Loucy (cell line): ENCODE results near the gene SDK1.

Experiments
- EZH2phosphoT487 ChIP-seq: fragments of 200-600 bp; IDR thresholded peaks from 2 replicates; pipeline ENCODE4 v1.6.1; 2018; ENCODE audit warnings: antibody characterized with exemption, mild to moderate bottlenecking, moderate library complexity, borderline replicate concordance
- TF ChIP-seq, protein P1 (sequence below): fragments of 200-600 bp; sonication (generic); conservative IDR thresholded peaks from 2 replicates; pipeline ENCODE4 v1.5.1; 2014; ENCODE audit warnings: mild to moderate bottlenecking, antibody characterized with exemption, low read length

DNA sequence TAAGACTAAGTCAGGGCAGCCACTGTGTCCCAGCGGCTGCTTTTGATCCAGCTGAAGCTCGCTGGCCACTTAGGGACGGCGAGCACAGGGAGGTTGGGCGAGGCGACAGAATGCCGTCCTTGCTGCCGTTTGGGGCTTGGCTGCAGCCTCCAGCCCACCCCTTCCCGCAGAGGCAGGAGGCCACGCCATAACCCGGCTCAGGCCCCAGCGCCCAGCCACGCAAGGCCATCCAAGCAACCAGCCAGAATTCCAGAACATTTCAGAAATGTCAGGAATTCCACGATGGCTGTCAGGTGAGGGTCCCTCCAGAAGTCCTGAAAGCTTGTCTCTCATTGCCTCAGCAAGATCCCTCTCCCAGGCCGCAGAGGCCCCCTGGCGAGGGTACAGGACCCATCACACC, 901.9 kb downstream of the SDK1 start:
- TF ChIP-seq, protein P1, sequence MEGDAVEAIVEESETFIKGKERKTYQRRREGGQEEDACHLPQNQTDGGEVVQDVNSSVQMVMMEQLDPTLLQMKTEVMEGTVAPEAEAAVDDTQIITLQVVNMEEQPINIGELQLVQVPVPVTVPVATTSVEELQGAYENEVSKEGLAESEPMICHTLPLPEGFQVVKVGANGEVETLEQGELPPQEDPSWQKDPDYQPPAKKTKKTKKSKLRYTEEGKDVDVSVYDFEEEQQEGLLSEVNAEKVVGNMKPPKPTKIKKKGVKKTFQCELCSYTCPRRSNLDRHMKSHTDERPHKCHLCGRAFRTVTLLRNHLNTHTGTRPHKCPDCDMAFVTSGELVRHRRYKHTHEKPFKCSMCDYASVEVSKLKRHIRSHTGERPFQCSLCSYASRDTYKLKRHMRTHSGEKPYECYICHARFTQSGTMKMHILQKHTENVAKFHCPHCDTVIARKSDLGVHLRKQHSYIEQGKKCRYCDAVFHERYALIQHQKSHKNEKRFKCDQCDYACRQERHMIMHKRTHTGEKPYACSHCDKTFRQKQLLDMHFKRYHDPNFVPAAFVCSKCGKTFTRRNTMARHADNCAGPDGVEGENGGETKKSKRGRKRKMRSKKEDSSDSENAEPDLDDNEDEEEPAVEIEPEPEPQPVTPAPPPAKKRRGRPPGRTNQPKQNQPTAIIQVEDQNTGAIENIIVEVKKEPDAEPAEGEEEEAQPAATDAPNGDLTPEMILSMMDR = no peak
- TF ChIP-seq EZH2phosphoT487 = no peak
